ENCODE measurements around the gene HDHD5. TPM values are rescaled to one million over a fixed set of nuclear protein-coding genes. Genes with fewer than 3 reads are reported as not detected.

HDHD5 gene
- total RNA-seq, 1 experiment from 2014 or later, result 68.4 TPM

- Histone ChIP-seq H3T11ph (ENCODE audit: low read length) (no peak overlapping the region), H3K79me1 (ENCODE audit: insufficient read depth, low read depth, low read length, poor library complexity, severe bottlenecking) (no peaks in the 10 kb centered on the region), H4K8ac (replicated peaks; ENCODE audit: insufficient read length, low read depth, low read length) (no peak overlapping the region), H3K9me3 (ENCODE audit: control insufficient read depth, low read depth, low read length) (no peaks in the 10 kb centered on the region), H2BK120ac (ENCODE audit: low read depth, low read length, poor library complexity, severe bottlenecking) (no peak overlapping the region), H2BK20ac (ENCODE audit: low read depth, low read length, poor library complexity, severe bottlenecking) (no peak overlapping the region), H2BK15ac (ENCODE audit: low read depth, low read length) (no peak overlapping the region), H2AK5ac (ENCODE audit: insufficient read length, low read length) (no peak overlapping the region), H3K4me1 (ENCODE audit: insufficient read depth, low read length) (no peaks in the 10 kb centered on the region), H3K4ac (ENCODE audit: low read depth, low read length) (no peak overlapping the region), H4K91ac (ENCODE audit: insufficient read length, low read depth, low read length) (no peak overlapping the region), H2BK5ac (ENCODE audit: insufficient read length, low read length) (no peak overlapping the region), H3K23ac (ENCODE audit: insufficient read length, low read depth, low read length) (no peak overlapping the region), H3K79me2 (ENCODE audit: insufficient read depth, low read length) (no peaks in the 10 kb centered on the region), H3K4me2 (ENCODE audit: insufficient read depth, insufficient read length, low read length) (no peak overlapping the region), H4K5ac (ENCODE audit: insufficient read length, low read depth, low read length) (no peak overlapping the region), H4K20me1 (ENCODE audit: control insufficient read depth, insufficient read depth, insufficient read length) (no peaks in the 10 kb centered on the region), H3K27me3 (ENCODE audit: insufficient read depth, low read length) (no peaks in the 10 kb centered on the region), H2AFZ (ENCODE audit: low read length) (no peak overlapping the region), H3K14ac (ENCODE audit: insufficient read depth, low read length) (no peak overlapping the region; the same call in 1 of the 2 replicates), H3K56ac (ENCODE audit: insufficient read length, low read depth, low read length) (no peak overlapping the region), H3K27ac (ENCODE audit: insufficient read length, low read depth, low read length) (no peak overlapping the region), H3K23me2 (ENCODE audit: insufficient read length, low read depth, low read length, poor library complexity, severe bottlenecking) (no peaks in the 10 kb centered on the region), H3K18ac (ENCODE audit: insufficient read length, low read depth, low read length) (no peak overlapping the region), H2BK12ac (ENCODE audit: insufficient read length, low read depth, low read length) (no peak overlapping the region), H3K9ac (ENCODE audit: extremely low read depth, insufficient read length, low read length) (no peak overlapping the region)
- Mint-ChIP-seq H3K4me3 (no peak overlapping the region), H3K36me3 (ENCODE audit: insufficient read depth in 1 of 3, low read depth in 3 of 3) (peaks cover 2 to 12% (median 3%) of the 10 kb centered on the region in 3 experiments; a peak in 4 of 7 replicates), H3K9me3 (no peaks in the 10 kb centered on the region; a peak in 1 of 5 replicates), H3K27me3 (ENCODE audit: low read depth) (no peaks in the 10 kb centered on the region), H3K4me1 (peaks cover 0 to 8% of the 10 kb centered on the region in 2 experiments; a peak in 3 of 4 replicates), H3K27ac (no peak overlapping the region)
- no peak for DNase-seq
- WGBS (ENCODE audit: extremely low coverage, insufficient read length, low lambda C conversion rate), result no CpG with 5 or more reads among the region's 42 CpGs
- no peak for TF ChIP-seq CTCF (conservative IDR thresholded peaks at IDR 0.05)
Observed at GRCh38 chr22:17109113-17109865, 49.8 kb downstream of the HDHD5 start.
